Measurements from ENCODE around the gene OPA1.

OPA1 gene

GRCh38 chr3:193546129-193546528 is 46.9 kb upstream of the OPA1 start:
- Histone ChIP-seq H3K9me3 (ENCODE audit: insufficient read depth, low read depth, low read length) (no peaks in the 10 kb centered on the region), H3K4me3 (ENCODE audit: low read length, poor library complexity, severe bottlenecking) (no peak overlapping the region), H2AFZ (ENCODE audit: low read length) (no peak overlapping the region), H3K4me1 (ENCODE audit: insufficient read depth, low read length, poor library complexity, severe bottlenecking) (no peaks in the 10 kb centered on the region), H3K9ac (ENCODE audit: low read depth, low read length, poor library complexity, severe bottlenecking) (no peak overlapping the region), H3K36me3 (ENCODE audit: insufficient read depth, low read length) (no peaks in the 10 kb centered on the region), H3K4me2 (ENCODE audit: low read depth, low read length, poor library complexity, severe bottlenecking) (no peak overlapping the region), H3K27me3 (ENCODE audit: insufficient read depth, low read length, poor library complexity, severe bottlenecking) (no peaks in the 10 kb centered on the region), H3F3A (ENCODE audit: low read depth) (no peaks in the 10 kb centered on the region), H4K20me1 (ENCODE audit: insufficient read depth, low read length, poor library complexity, severe bottlenecking) (no peaks in the 10 kb centered on the region), H3K9me2 (replicated peaks; ENCODE audit: low read depth, low read length) (no peaks in the 10 kb centered on the region), H3K79me2 (ENCODE audit: insufficient read depth, low read length) (no peaks in the 10 kb centered on the region)
- no peak for TF ChIP-seq EZH2phosphoT487 (IDR thresholded peaks at IDR 0.05; ENCODE audit: borderline replicate concordance)
- TF ChIP-seq CTCF (conservative IDR thresholded peaks at IDR 0.05; ENCODE audit: low read length), result no peak

- H3K36me3 ChIP-seq (ENCODE audit: insufficient read depth, low read length), result no peaks in the 10 kb centered on the region
These were observed 44.6 kb upstream of the OPA1 start for GRCh38 chr3:193548406-193548805.

GRCh38 chr3:193552923-193553322 is 40.1 kb upstream of the OPA1 start:
- no peaks in the 10 kb centered on the region for H3F3A ChIP-seq (ENCODE audit: low read depth)
- H3K36me3 ChIP-seq (ENCODE audit: insufficient read depth, low read length), result no peaks in the 10 kb centered on the region
- no peak overlapping the region for H3K9ac ChIP-seq (ENCODE audit: low read depth, low read length, poor library complexity, severe bottlenecking)
- H3K4me1 ChIP-seq (ENCODE audit: insufficient read depth, low read length, poor library complexity, severe bottlenecking), result no peaks in the 10 kb centered on the region
- no peak overlapping the region for H3K4me3 ChIP-seq (ENCODE audit: low read length, poor library complexity, severe bottlenecking)
- H2AFZ ChIP-seq (ENCODE audit: low read length), result no peak overlapping the region
- H3K27me3 ChIP-seq (ENCODE audit: insufficient read depth, low read length, poor library complexity, severe bottlenecking), result no peaks in the 10 kb centered on the region
- H3K79me2 ChIP-seq (ENCODE audit: insufficient read depth, low read length), result no peaks in the 10 kb centered on the region
- TF ChIP-seq CTCF (conservative IDR thresholded peaks at IDR 0.05; ENCODE audit: low read length) (no peak), EZH2phosphoT487 (IDR thresholded peaks at IDR 0.05; ENCODE audit: borderline replicate concordance) (no peak)
- H3K4me2 ChIP-seq (ENCODE audit: low read depth, low read length, poor library complexity, severe bottlenecking), result no peak overlapping the region
- H3K9me3 ChIP-seq (ENCODE audit: insufficient read depth, low read depth, low read length), result no peaks in the 10 kb centered on the region
- no peaks in the 10 kb centered on the region for H3K9me2 ChIP-seq (replicated peaks; ENCODE audit: low read depth, low read length)
- no peaks in the 10 kb centered on the region for H4K20me1 ChIP-seq (ENCODE audit: insufficient read depth, low read length, poor library complexity, severe bottlenecking)

More at GRCh38 chr3:193548406-193548805, 44.6 kb upstream of the OPA1 start:
- TF ChIP-seq CTCF (conservative IDR thresholded peaks at IDR 0.05; ENCODE audit: low read length) (no peak), EZH2phosphoT487 (IDR thresholded peaks at IDR 0.05; ENCODE audit: borderline replicate concordance) (no peak)
- H3K27me3 ChIP-seq (ENCODE audit: insufficient read depth, low read length, poor library complexity, severe bottlenecking), result no peaks in the 10 kb centered on the region
- no peaks in the 10 kb centered on the region for H4K20me1 ChIP-seq (ENCODE audit: insufficient read depth, low read length, poor library complexity, severe bottlenecking)
- no peaks in the 10 kb centered on the region for H3F3A ChIP-seq (ENCODE audit: low read depth)
- H3K9me3 ChIP-seq (ENCODE audit: insufficient read depth, low read depth, low read length), result no peaks in the 10 kb centered on the region
- H3K79me2 ChIP-seq (ENCODE audit: insufficient read depth, low read length), result no peaks in the 10 kb centered on the region
- H3K4me3 ChIP-seq (ENCODE audit: low read length, poor library complexity, severe bottlenecking), result no peak overlapping the region
- no peak overlapping the region for H3K9ac ChIP-seq (ENCODE audit: low read depth, low read length, poor library complexity, severe bottlenecking)
- H3K4me1 ChIP-seq (ENCODE audit: insufficient read depth, low read length, poor library complexity, severe bottlenecking), result no peaks in the 10 kb centered on the region
- no peak overlapping the region for H3K4me2 ChIP-seq (ENCODE audit: low read depth, low read length, poor library complexity, severe bottlenecking)
- H3K9me2 ChIP-seq (replicated peaks; ENCODE audit: low read depth, low read length), result no peaks in the 10 kb centered on the region
- no peak overlapping the region for H2AFZ ChIP-seq (ENCODE audit: low read length)
